Peyer's patch (tissue), 4 donors: ENCODE data around the gene PHF21B. TPM values are rescaled to one million over a fixed set of nuclear protein-coding genes. Genes with fewer than 3 reads are reported as not detected.

Experiments
- DNase-seq, 3 donors: peaks; one replicate each; pipeline ENCODE4 v3.0.0-alpha.2; 2017 to 2019
- H3K27ac ChIP-seq, 4 donors: fragments of 200-600 bp; sonication (generic); one replicate each; pipeline ENCODE4 v1.5.1; 2016 to 2019
- H3K27me3 ChIP-seq, 2 donors: fragments of 200-600 bp; sonication (generic); one replicate each; pipeline ENCODE4 v1.5.1; 2019
- H3K36me3 ChIP-seq, 3 donors: fragments of 200-600 bp; sonication (generic); one replicate each; pipeline ENCODE4 v1.5.1; 2016 to 2019
- H3K4me1 ChIP-seq, 4 donors: fragments of 200-600 bp; sonication (generic); one replicate each; pipeline ENCODE4 v1.5.1; 2016 to 2019
- H3K4me3 ChIP-seq, 4 donors: fragments of 200-600 bp; sonication (generic); 1 replicate in 3 of 4; 2 replicates in 1 of 4; pipeline ENCODE4 v1.5.1; 2016 to 2019; ENCODE audit warnings: mild to moderate bottlenecking in 1 of 4
- H3K9me3 ChIP-seq, 4 donors: fragments of 200-600 bp; sonication (generic); one replicate each; pipeline ENCODE4 v1.5.1; 2016 to 2019; ENCODE audit warnings: mild to moderate bottlenecking in 1 of 4
- POLR2A ChIP-seq, 2 donors: fragments of 450-650 bp; IDR thresholded peaks; one replicate each; pipeline ENCODE4 v1.5.1; 2017; ENCODE audit warnings: antibody characterized with exemption in 2 of 2, mild to moderate bottlenecking in 2 of 2, moderate library complexity in 2 of 2
- total RNA-seq, 4 donors: library from RNA; depleted of rRNA; stranded (reverse); fragments of >200 nt; gene quantifications; one replicate each; pipeline ENCODE4 v1.1.0, GENCODE V29; 2016
- TF ChIP-seq, protein P1 (sequence below), 6 experiments: fragments of 450-650 bp in 4 of 6; fragments of 200-600 bp in 2 of 6; sonication (generic) in 1 of 6; IDR thresholded peaks; one replicate each; pipeline ENCODE4 v1.5.1; 2017 to 2019; ENCODE audit warnings: antibody characterized with exemption in 6 of 6, mild to moderate bottlenecking in 3 of 6, moderate library complexity in 1 of 6

The PHF21B gene
- total RNA-seq, 4 donors from 2014 or later, result not detected

GRCh38 chr22:45051946-45052345 lies 42.1 kb upstream of the PHF21B start:
- Histone ChIP-seq H3K9me3 (no peaks in the 10 kb centered on the region), H3K4me1 (no peaks in the 10 kb centered on the region), H3K27ac (no peak overlapping the region), H3K36me3 (no peaks in the 10 kb centered on the region), H3K27me3 (no peaks in the 10 kb centered on the region), H3K4me3 (no peak overlapping the region)
- TF ChIP-seq, protein P1, sequence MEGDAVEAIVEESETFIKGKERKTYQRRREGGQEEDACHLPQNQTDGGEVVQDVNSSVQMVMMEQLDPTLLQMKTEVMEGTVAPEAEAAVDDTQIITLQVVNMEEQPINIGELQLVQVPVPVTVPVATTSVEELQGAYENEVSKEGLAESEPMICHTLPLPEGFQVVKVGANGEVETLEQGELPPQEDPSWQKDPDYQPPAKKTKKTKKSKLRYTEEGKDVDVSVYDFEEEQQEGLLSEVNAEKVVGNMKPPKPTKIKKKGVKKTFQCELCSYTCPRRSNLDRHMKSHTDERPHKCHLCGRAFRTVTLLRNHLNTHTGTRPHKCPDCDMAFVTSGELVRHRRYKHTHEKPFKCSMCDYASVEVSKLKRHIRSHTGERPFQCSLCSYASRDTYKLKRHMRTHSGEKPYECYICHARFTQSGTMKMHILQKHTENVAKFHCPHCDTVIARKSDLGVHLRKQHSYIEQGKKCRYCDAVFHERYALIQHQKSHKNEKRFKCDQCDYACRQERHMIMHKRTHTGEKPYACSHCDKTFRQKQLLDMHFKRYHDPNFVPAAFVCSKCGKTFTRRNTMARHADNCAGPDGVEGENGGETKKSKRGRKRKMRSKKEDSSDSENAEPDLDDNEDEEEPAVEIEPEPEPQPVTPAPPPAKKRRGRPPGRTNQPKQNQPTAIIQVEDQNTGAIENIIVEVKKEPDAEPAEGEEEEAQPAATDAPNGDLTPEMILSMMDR (IDR thresholded peaks at IDR 0.05), result no peak
- TF ChIP-seq POLR2A (IDR thresholded peaks at IDR 0.05), result no peak
- no peak for DNase-seq

DNA sequence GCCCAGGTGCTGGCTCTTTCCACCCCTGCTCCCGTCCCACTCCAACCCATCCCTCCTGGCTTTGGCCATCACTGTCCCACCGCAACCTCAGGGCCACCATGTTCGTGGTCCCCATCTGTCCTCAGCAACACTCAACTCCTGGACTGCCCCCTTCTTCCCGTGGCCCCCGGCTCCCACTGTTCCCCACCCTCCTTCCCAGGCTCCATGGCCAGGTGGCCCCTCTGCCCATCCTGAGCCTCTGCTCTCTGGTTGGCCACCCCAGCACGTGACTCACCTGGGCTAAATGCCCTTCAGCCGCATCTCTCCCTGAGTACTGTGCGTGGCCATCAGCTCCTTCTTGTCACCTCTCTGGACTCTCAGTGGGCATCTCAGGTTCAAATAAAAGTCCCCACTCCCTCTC lies 41.6 kb upstream of the PHF21B start:
- no peaks in the 10 kb centered on the region for H3K27me3 ChIP-seq
- H3K4me1 ChIP-seq, result no peaks in the 10 kb centered on the region
- H3K36me3 ChIP-seq, result no peaks in the 10 kb centered on the region
- DNase-seq, result no peak
- H3K27ac ChIP-seq, result no peak overlapping the region
- no peaks in the 10 kb centered on the region for H3K9me3 ChIP-seq
- TF ChIP-seq POLR2A (IDR thresholded peaks at IDR 0.05), result no peak
- TF ChIP-seq, protein P1 (IDR thresholded peaks at IDR 0.05), result no peak
- H3K4me3 ChIP-seq, result no peak overlapping the region

GRCh38 chr22:45047260-45047659 lies 37.5 kb upstream of the PHF21B start:
- TF ChIP-seq POLR2A (IDR thresholded peaks at IDR 0.05), result no peak
- TF ChIP-seq, protein P1 (IDR thresholded peaks at IDR 0.05), result no peak
- Histone ChIP-seq H3K27me3 (no peaks in the 10 kb centered on the region), H3K36me3 (no peaks in the 10 kb centered on the region), H3K4me3 (no peak overlapping the region), H3K27ac (no peak overlapping the region), H3K4me1 (no peaks in the 10 kb centered on the region), H3K9me3 (no peaks in the 10 kb centered on the region)
- DNase-seq, result no peak

GRCh38 chr22:45045208-45045607 lies 35.4 kb upstream of the PHF21B start:
- H3K4me3 ChIP-seq, result no peak overlapping the region
- no peak for DNase-seq
- no peak overlapping the region for H3K27ac ChIP-seq
- H3K9me3 ChIP-seq, result no peaks in the 10 kb centered on the region
- no peaks in the 10 kb centered on the region for H3K36me3 ChIP-seq
- TF ChIP-seq POLR2A (IDR thresholded peaks at IDR 0.05), result no peak
- TF ChIP-seq, protein P1 (IDR thresholded peaks at IDR 0.05), result no peak
- no peaks in the 10 kb centered on the region for H3K4me1 ChIP-seq
- no peaks in the 10 kb centered on the region for H3K27me3 ChIP-seq

- Histone ChIP-seq H3K27ac (no peak overlapping the region), H3K4me1 (no peaks in the 10 kb centered on the region), H3K27me3 (no peaks in the 10 kb centered on the region), H3K4me3 (no peak overlapping the region), H3K9me3 (no peaks in the 10 kb centered on the region), H3K36me3 (no peaks in the 10 kb centered on the region)
- DNase-seq, result no peak
- TF ChIP-seq POLR2A (IDR thresholded peaks at IDR 0.05), result no peak
- TF ChIP-seq, protein P1 (IDR thresholded peaks at IDR 0.05), result no peak
These were observed 32.5 kb upstream of the PHF21B start for GRCh38 chr22:45042263-45042662.

DNA sequence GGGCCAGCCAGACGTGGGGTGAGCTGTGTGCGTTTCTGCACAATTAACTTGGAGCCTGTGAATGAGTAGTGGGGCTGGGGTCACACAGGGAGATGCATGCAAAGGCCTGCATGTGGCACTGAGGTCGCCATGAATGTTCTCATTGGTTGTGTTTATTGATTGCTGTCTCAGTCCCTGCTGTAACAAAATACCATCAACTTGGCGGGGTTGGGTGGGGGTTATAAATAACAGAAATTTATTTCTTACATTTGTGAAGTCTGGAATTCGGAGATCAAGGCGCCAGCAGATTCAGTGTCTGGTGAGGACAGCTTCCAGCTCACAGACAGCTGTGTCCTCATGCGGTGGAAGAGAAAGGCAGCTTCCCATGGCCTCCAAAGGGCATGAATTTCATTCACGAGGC lies 29.3 kb upstream of the PHF21B start:
- H3K9me3 ChIP-seq, result no peaks in the 10 kb centered on the region
- no peaks in the 10 kb centered on the region for H3K4me1 ChIP-seq
- no peak overlapping the region for H3K4me3 ChIP-seq
- no peaks in the 10 kb centered on the region for H3K27me3 ChIP-seq
- H3K36me3 ChIP-seq, result no peaks in the 10 kb centered on the region
- DNase-seq, result no peak
- no peak overlapping the region for H3K27ac ChIP-seq
- no peak for TF ChIP-seq POLR2A (IDR thresholded peaks at IDR 0.05)
- TF ChIP-seq, protein P1 (IDR thresholded peaks at IDR 0.05), result no peak
